HEK293T (cell line): ENCODE results near the gene ITGA1.
A peak's percentile ranks its signal among the peaks of the same experiment; 100 is the strongest.

ENCODE experiments used
- CTCF ChIA-PET: fragments of 350-600 bp; formaldehyde crosslinking; extraction: SDS; loops from one replicate; lab custom pipeline; 2021; ENCODE audit warnings: antibody characterized with exemption, inconsistent platforms; lab: Yijun Ruan, JAX
- POLR2A ChIA-PET: fragments of 350-600 bp; formaldehyde crosslinking; extraction: SDS; loops from one replicate; lab custom pipeline; 2020; ENCODE audit warnings: antibody characterized with exemption, inconsistent platforms; lab: Yijun Ruan, JAX
- DNase-seq: peaks from one replicate; pipeline ENCODE4 v3.0.0; 2012; ENCODE audit warnings: mixed read lengths; ENCODE audit errors: extremely low spot score
- ARNT ChIP-seq: fragments of 450-650 bp; IDR thresholded peaks from 2 replicates; pipeline ENCODE4 v1.6.1; 2017; ENCODE audit warnings: mild to moderate bottlenecking
- BHLHE40 ChIP-seq: fragments of 450-650 bp; IDR thresholded peaks from 2 replicates; pipeline ENCODE4 v1.6.1; 2016; ENCODE audit warnings: mild to moderate bottlenecking, moderate library complexity, borderline replicate concordance
- CTBP1 ChIP-seq: fragments of 450-650 bp; IDR thresholded peaks from 2 replicates; pipeline ENCODE4 v1.6.1; 2016; ENCODE audit warnings: borderline replicate concordance
- ELF4 ChIP-seq: fragments of 450-650 bp; IDR thresholded peaks from 2 replicates; pipeline ENCODE4 v1.6.1; 2017; ENCODE audit warnings: antibody characterized with exemption
- FOXA1 ChIP-seq: fragments of 450-650 bp; IDR thresholded peaks from 2 replicates; pipeline ENCODE4 v1.6.1; 2016; ENCODE audit warnings: mild to moderate bottlenecking
- FOXK2 ChIP-seq: fragments of 450-650 bp; IDR thresholded peaks from 2 replicates; pipeline ENCODE4 v1.6.1; 2016; ENCODE audit warnings: mild to moderate bottlenecking
- FOXM1 ChIP-seq: fragments of 450-650 bp; IDR thresholded peaks from 2 replicates; pipeline ENCODE4 v1.6.1; 2017; ENCODE audit warnings: mild to moderate bottlenecking, borderline replicate concordance
- HDGF ChIP-seq: fragments of 450-650 bp; IDR thresholded peaks from 2 replicates; pipeline ENCODE4 v1.6.1; 2017; ENCODE audit warnings: antibody characterized with exemption, borderline replicate concordance
- L3MBTL2 ChIP-seq: fragments of 450-650 bp; conservative IDR thresholded peaks from 2 replicates; pipeline ENCODE4 v1.6.1; 2016; ENCODE audit warnings: mild to moderate bottlenecking
- LEF1 ChIP-seq: fragments of 450-650 bp; IDR thresholded peaks from 2 replicates; pipeline ENCODE4 v1.6.1; 2017; ENCODE audit warnings: mild to moderate bottlenecking, borderline replicate concordance
- NFRKB ChIP-seq: fragments of 450-650 bp; IDR thresholded peaks from 2 replicates; pipeline ENCODE4 v1.6.1; 2016; ENCODE audit warnings: mild to moderate bottlenecking, moderate library complexity
- SP1 ChIP-seq: fragments of 450-650 bp; IDR thresholded peaks from 2 replicates; pipeline ENCODE4 v1.6.1; 2017
- SUZ12 ChIP-seq: fragments of 450-650 bp; IDR thresholded peaks from 2 replicates; pipeline ENCODE4 v1.6.1; 2016; ENCODE audit warnings: mild to moderate bottlenecking
- TARDBP ChIP-seq: fragments of 450-650 bp; IDR thresholded peaks from 2 replicates; pipeline ENCODE4 v1.6.1; 2016
- ZNF384 ChIP-seq: fragments of 450-650 bp; IDR thresholded peaks from 2 replicates; pipeline ENCODE4 v1.6.1; 2016
- TF ChIP-seq, protein P1 (sequence below): fragments of 450-650 bp; IDR thresholded peaks from 2 replicates; pipeline ENCODE4 v1.6.1; 2016

ITGA1 gene

DNA sequence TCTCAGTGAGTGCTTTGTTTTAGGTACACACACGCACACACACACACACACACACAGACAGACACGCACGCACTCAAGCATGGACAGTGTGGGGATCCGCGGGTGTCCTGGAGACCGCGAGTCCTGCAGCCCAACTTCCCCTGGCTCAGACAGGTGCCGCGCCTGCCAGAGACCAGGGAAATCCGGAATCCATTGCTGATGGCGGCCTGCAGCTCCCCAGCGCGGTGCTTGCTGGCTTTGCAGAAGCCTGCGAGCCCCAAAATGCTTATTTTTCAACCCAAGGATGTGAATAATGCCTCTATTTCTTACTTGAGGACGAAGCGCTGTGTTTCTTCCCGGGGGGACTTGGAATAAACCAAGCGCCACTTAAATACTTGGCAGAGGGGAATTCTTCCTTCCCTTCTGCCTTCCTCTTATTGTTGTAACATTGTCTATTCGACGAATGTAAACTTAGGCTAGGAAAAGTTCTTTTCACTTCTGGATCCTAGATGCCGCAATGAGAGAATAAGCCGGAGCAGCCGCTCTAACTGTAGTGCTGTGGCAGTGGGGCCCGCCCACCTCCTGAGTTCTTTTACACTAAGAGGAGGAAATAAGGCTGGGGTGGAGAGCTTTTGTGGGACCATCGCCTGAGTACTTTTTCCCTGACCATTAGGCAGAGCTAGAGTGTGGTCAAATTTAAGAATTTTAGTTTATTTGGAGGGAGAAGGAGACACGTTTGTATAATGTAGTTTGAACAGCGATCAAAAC lies 202.2 kb downstream of the ITGA1 start:
- CTCF ChIA-PET, result interaction anchor here (0.7 kb wide), 1 partner anchor 1360 kb away, joined by 3 read pairs; no protein-coding TSS in a partner anchor
- DNase-seq, result peak; percentile 60
- POLR2A ChIA-PET, result no interaction called here
- TF ChIP-seq L3MBTL2 (0 out of 2 replicates have a peak, but pooled peaks have one; percentile 19), CTBP1 (no peak)

DNA sequence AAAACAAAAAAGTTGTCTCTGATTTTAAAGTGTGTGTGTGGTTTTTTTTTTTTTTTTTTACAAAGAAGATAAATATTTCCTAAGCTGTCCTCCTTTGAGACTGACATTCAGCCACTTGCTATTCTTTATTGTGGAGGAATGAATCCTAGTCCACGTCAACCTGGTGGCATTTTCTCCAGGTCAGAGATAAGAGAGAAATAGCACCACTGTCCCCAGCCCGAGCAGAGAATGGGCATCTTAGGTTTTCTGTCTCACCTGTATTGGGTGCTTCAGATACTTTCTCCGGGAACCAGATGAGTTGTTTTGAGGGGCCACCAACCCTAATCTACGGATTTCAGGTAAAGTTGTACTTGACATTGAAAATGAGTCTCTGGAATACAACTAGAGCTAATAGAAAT lies 202.8 kb downstream of the ITGA1 start:
- TF ChIP-seq SP1, result no peak
- no peak for TF ChIP-seq BHLHE40
- no peak for TF ChIP-seq ELF4
- TF ChIP-seq FOXM1, result no peak
- no peak for TF ChIP-seq FOXK2
- TF ChIP-seq, protein P1, sequence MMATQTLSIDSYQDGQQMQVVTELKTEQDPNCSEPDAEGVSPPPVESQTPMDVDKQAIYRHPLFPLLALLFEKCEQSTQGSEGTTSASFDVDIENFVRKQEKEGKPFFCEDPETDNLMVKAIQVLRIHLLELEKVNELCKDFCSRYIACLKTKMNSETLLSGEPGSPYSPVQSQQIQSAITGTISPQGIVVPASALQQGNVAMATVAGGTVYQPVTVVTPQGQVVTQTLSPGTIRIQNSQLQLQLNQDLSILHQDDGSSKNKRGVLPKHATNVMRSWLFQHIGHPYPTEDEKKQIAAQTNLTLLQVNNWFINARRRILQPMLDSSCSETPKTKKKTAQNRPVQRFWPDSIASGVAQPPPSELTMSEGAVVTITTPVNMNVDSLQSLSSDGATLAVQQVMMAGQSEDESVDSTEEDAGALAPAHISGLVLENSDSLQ, result no peak
- TF ChIP-seq TARDBP, result no peak
- TF ChIP-seq FOXA1, result no peak
- TF ChIP-seq CTBP1, result no peak
- no peak for TF ChIP-seq ZNF384
- POLR2A ChIA-PET, result no interaction called here
- CTCF ChIA-PET, result no interaction called here
- DNase-seq, result no peak

DNA sequence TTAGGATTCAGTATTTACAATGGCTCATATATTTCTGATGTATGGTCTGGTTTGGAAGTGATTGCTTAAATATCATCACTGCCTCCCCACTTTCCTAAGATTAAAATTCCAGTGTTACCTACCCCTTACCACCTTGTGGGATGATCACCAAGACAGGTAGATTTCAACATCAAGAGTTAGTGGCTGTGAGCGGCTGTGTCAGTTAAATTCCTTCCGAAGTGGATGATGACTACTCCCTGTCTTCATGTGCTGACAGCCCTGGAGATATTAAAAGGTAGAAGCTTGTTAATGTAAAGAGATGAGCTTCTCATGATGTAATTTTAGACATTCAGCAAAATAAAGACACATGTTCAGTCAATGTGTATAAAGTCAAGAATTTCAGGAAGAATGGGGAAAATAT lies 205.7 kb downstream of the ITGA1 start:
- TF ChIP-seq FOXA1, result no peak
- CTCF ChIA-PET, result no interaction called here
- no peak for DNase-seq
- POLR2A ChIA-PET, result no interaction called here

DNA sequence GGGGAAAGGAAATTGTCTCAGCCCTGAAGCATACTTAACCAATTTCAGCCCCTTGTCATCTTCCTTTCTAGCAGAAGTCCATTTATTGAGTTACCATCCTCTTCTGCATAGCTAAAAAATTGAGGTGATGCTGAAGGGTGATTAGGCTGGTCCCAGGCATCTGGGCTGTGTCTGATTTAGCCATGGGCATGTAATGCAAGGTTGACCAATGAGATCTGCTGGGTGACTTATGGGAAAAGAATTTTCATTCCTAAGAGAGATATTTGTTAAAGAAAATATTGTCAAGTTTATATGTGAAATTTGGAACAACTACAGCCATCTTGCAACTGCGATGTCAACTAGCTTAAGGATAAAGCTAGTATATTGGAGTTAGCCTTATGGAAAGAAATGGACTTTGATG lies 206.6 kb downstream of the ITGA1 start:
- TF ChIP-seq FOXK2 (no peak), ZNF384 (no peak), ARNT (no peak), LEF1 (no peak), CTBP1 (no peak), FOXM1 (no peak), HDGF (no peak), SUZ12 (no peak), TARDBP (no peak), BHLHE40 (no peak), SP1 (no peak), NFRKB (no peak), ELF4 (no peak), L3MBTL2 (no peak), FOXA1 (no peak)
- TF ChIP-seq, protein P1, result no peak
- ChIA-PET POLR2A (no interaction called here), CTCF (no interaction called here)
- DNase-seq, result no peak

DNA sequence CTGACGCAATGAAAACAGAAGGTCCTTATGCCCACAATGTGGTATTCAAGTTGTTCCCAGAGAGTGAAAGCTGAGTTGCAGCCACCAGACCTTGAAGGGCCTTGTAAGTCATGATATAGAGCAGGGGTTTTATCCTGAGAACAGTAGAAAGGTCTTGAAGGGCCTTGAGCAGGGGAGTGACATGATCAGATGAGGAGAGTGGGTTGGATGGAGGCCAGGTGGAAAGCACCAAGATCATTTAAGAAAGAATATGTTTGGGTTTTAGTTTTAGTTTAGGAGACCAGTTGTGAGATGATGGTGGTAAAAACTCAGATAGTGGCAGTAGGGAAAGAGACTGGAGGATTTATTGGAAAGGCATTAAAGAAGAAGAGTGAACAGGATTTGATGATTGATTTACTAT lies 207.4 kb downstream of the ITGA1 start:
- no peak for DNase-seq
- CTCF ChIA-PET, result no interaction called here
- POLR2A ChIA-PET, result no interaction called here
- no peak for TF ChIP-seq FOXK2
- no peak for TF ChIP-seq FOXA1
- TF ChIP-seq HDGF, result no peak
- no peak for TF ChIP-seq FOXM1
- no peak for TF ChIP-seq CTBP1
- TF ChIP-seq SP1, result no peak

DNA sequence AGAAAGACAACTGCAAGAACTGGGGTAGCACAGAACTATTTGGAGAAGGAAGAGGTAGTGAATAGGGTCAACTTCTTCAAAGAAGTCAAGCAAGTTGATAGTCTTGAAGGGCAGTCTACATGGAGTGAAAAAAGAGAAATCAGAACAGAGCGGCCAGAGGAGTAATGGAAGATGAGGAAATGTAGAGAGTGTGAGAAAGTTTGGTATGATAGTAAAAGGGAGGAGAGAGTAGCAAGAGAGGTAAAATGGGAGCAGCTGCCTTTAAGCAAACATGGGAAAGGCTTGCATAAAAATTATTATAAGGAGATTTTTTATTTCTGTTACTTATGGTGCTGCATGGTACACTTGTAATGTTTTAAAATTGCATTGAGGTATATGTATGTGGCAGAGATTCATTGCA lies 208.2 kb downstream of the ITGA1 start:
- TF ChIP-seq FOXK2, result no peak
- no peak for TF ChIP-seq TARDBP
- TF ChIP-seq SUZ12, result no peak
- no peak for TF ChIP-seq ELF4
- no peak for TF ChIP-seq L3MBTL2
- POLR2A ChIA-PET, result no interaction called here
- no peak for DNase-seq
- CTCF ChIA-PET, result no interaction called here

DNA sequence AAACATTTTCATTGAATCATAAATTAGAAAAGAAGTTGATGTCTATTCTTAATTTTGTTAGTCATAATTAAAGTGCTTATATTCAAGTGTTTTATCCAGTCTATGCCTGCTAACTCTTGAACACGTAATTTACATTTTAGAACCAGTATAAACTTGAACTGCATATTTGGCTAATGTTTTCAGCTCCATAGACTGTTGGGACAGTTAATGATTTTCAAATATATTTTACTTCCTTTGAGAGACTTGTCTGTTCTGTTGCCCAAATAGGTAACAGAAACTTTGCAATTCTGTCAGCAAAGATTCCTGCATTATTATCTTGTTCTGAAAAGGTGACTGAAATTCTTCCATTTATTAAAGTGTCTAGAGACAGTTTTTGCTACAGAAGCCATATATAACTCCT lies 209.3 kb downstream of the ITGA1 start:
- DNase-seq, result no peak
- ChIA-PET POLR2A (no interaction called here), CTCF (no interaction called here)
- TF ChIP-seq BHLHE40 (no peak), SUZ12 (no peak), TARDBP (no peak), ZNF384 (no peak), NFRKB (no peak), HDGF (no peak), FOXA1 (no peak), ARNT (no peak), SP1 (no peak), L3MBTL2 (no peak), FOXM1 (no peak), LEF1 (no peak), ELF4 (no peak), CTBP1 (no peak), FOXK2 (no peak)
